CD1c-positive myeloid dendritic cell (primary cell): ENCODE data around the gene PCDHGA2.

Experiments
- DNase-seq: peaks from one replicate; pipeline ENCODE4 v3.0.0-alpha.2; 2016; ENCODE audit errors: extremely low spot score

The PCDHGA2 gene

DNA sequence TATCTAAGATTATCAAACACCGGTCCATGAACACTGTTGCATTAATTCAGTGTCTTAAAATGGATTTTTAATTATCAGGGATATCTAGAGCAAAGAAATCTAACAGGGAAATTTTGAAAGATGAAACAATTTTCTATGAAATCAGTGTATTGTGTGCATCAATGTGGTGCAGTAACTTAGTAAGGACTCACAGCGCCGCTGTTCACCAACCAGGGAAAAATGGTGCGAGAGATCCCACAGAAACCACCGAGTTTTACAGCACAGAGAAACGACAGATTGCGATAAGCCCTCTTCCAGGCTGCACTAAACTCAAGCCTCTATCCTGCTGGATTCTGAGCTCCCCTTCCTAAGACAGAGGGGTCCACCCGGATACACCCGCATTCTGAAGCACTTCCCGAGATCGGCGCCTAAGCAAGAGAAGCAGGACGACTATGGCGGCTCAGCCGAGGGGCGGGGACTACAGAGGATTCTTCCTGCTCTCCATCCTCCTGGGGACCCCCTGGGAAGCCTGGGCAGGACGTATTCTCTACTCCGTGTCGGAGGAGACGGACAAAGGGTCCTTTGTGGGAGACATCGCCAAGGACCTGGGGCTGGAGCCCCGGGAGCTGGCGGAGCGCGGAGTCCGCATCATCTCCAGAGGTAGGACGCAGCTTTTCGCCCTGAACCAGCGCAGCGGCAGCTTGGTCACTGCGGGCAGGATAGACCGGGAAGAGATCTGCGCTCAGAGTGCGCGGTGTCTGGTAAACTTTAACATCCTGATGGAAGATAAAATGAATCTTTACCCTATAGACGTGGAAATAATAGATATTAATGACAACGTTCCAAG, 44.1 kb downstream of the PCDHGA2 start, which contains the start of gene PCDHGA7:
TSS of gene PCDHGA7 (plus strand) at position 274 of the 826 bp plus-strand sequence. CDS start at position 432, 158 bp downstream.
- no peak for DNase-seq

DNA sequence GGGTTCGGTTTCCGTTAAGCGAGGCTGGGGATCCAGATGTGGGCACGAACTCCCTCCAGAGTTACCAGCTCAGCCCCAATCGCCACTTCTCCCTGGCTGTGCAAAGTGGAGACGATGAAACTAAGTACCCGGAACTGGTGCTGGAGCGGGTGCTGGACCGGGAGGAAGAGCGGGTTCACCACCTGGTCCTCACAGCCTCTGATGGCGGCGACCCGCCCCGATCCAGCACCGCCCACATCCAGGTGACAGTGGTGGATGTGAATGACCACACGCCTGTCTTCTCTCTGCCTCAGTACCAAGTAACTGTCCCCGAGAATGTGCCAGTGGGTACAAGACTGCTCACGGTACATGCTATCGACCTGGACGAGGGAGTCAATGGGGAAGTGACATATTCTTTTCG, 44.8 kb downstream of the PCDHGA2 start:
- no peak for DNase-seq

DNA sequence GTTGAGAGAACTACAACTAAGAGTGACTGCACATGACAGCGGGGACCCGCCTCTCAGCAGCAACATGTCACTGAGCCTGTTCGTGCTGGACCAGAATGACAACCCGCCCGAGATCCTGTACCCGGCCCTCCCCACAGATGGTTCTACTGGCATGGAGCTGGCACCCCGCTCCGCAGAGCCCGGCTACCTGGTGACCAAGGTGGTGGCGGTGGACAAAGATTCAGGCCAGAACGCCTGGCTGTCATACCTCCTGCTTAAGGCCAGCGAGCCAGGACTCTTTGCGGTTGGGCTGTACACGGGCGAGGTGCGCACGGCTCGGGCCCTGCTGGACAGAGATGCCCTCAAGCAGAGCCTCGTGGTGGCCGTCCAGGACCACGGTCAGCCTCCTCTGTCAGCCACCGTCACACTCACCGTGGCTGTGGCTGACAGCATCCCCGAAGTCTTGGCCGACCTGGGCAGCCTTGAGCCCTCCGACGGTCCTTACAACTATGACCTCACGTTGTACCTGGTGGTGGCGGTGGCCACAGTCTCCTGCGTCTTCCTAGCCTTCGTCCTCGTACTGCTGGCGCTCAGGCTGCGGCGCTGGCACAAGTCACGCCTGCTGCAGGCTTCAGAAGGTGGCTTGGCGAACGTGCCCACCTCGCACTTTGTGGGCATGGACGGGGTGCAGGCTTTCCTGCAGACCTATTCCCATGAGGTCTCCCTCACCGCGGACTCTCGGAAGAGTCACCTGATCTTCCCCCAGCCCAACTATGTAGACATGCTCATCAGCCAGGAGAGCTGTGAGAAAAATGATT, 46.1 kb downstream of the PCDHGA2 start:
- DNase-seq: no peak

DNA sequence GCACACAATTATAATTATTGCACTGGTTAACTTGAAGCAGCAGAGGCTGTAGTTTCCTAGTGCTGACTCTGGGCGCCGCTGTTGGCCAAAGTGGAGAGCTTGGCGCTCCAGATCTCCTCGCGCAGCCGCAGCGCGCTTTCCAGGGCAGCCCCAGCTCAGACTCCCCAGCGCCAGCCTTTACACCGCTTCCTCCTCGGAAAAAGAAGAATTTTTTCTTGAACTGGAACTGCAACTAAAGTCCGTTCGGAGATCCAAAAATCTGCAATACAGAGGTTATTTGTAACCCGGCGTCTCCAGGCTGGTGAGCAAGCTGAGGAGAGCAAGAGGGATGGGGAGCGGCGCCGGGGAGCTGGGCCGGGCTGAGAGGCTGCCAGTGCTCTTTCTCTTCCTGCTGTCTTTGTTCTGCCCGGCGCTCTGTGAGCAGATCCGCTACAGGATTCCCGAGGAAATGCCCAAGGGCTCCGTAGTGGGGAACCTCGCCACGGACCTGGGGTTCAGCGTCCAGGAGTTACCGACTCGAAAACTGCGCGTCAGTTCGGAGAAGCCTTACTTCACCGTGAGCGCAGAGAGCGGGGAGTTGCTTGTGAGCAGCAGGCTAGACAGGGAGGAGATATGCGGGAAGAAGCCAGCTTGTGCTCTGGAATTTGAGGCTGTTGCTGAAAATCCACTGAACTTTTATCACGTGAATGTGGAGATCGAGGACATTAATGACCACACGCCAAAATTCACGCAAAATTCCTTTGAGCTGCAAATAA, 49.2 kb downstream of the PCDHGA2 start, which contains the start of gene PCDHGB4:
TSS of gene PCDHGB4 (plus strand) at position 142 of the 755 bp plus-strand sequence. CDS start at position 329, 187 bp downstream.
- DNase-seq: peak; percentile 44

DNA sequence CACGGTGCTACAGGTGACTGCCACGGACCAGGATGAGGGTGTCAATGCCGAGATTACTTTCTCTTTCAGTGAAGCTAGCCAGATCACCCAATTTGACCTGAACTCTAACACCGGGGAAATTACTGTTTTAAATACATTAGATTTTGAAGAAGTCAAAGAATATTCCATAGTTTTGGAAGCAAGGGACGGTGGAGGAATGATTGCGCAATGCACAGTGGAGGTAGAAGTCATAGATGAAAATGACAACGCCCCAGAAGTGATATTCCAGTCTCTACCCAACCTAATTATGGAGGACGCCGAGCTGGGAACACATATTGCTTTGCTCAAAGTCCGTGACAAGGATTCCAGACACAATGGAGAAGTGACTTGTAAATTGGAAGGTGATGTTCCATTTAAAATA, 50.1 kb downstream of the PCDHGA2 start:
- DNase-seq: no peak

DNA sequence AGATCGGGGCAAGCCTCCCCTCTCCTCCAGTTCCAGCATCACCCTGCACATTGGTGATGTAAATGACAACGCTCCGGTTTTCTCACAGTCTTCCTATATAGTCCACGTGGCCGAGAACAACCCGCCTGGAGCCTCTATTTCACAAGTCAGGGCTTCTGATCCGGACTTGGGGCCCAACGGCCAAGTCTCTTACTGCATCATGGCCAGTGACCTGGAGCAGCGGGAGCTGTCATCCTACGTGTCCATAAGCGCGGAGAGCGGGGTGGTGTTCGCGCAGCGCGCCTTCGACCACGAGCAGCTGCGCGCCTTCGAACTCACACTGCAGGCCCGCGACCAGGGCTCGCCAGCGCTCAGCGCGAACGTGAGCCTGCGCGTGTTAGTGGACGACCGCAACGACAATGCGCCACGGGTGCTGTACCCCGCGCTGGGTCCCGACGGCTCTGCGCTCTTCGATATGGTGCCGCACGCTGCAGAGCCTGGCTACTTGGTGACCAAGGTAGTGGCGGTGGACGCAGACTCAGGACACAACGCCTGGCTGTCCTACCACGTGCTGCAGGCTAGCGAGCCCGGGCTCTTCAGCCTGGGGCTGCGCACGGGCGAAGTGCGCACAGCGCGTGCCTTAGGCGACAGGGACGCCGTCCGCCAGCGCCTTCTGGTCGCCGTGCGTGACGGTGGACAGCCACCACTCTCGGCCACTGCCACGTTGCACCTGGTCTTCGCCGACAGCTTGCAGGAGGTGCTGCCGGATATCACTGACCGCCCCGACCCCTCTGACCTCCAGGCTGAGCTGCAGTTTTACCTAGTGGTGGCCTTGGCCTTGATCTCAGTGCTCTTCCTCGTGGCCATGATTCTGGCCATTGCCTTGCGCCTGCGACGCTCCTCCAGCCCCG, 50.8 kb downstream of the PCDHGA2 start:
- no peak for DNase-seq

DNA sequence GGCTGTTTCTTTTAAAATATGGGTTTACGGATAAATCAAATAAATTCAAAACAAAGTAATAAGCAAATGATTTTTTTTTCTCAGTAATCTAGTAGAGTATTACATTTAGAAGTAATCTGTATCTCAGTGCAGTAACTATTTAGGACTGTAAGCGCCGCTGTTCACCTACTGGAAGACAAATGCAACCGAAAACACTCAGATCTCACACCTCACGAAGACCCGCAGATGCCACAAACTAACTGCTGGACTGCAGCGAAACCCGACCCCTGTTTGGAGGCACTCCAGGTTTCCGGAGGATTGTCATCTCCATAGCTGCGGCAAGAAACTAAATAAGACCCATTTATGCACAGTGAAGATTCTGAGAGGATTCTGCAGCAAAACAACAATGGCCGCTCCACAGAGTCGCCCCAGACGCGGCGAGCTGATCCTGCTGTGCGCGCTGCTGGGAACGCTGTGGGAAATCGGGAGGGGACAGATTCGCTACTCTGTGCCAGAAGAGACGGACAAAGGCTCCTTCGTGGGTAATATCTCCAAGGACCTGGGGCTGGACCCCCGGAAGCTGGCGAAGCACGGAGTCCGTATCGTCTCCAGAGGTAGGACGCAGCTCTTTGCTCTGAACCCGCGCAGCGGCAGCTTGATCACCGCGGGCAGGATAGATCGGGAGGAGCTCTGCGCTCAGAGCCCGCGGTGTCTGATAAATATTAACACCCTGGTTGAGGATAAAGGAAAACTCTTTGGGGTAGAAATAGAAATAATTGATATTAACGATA, 54.1 kb downstream of the PCDHGA2 start, which contains the start of gene PCDHGA8:
TSS of gene PCDHGA8 (plus strand) at position 205 of the 770 bp plus-strand sequence. CDS start at position 386, 181 bp downstream.
- no peak for DNase-seq
